Measurements from ENCODE around the gene UCN3. TPM values are rescaled to one million over a fixed set of nuclear protein-coding genes. Genes with fewer than 3 reads are reported as not detected.

Gene UCN3
- total and polyA plus RNA-seq, 2 of the 4 experiments (the other 2 are of a cell fraction) = not detected

DNA sequence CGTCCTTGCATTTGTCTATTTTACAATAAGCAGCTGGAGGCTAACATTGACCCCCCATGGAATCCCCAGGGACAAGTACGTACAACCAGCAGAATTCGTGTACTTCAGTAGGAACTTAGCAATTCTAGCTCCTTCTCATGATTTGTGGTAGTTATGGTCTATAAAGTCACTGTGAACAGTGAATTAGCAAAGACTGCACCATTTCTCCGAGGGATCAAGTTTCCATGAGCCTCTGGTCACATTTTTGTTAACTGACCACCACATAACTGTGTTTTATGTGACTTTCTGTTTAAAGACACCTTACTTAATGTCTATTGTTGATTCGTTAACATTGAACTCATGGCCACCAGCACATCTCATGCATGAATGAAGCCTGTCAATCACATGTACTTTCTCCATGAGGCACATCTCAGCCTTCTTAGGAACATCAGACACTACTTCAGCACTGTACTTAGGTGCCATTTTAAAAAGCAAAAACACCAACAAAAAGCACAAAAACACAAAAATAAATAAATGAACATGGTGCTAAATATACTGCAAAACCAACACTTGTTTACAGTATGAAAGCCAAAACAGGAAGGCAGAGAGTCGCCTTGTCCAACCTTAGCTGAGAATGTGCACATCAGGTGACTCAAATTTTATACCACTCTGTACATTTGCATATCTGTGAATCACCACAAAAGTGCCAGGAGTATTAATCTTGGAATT lies 9.0 kb upstream of the UCN3 start:
- dilution Hi-C loops (cut with HindIII; ENCODE audit: low sequenced_read_pairs, unreplicated experiment) (no loop called here), in situ Hi-C loops (cut with MboI; ENCODE audit: low sequenced_read_pairs) (no loop called here), intact Hi-C loops (cut with micrococcal nuclease) (no loop called here)
- no peak overlapping the region for H2AFZ ChIP-seq (replicated peaks; ENCODE audit: low read length, poor library complexity)
- H3K14ac ChIP-seq (replicated peaks; ENCODE audit: low read depth, low read length) = no peak overlapping the region
- no peaks in the 10 kb centered on the region for H3K9me1 ChIP-seq (ENCODE audit: insufficient read depth, low read length)
- no peak for ATAC-seq (ENCODE audit: low read depth)
- H2BK20ac ChIP-seq (ENCODE audit: low read depth, low read length) = no peak overlapping the region
- no peak overlapping the region for H2BK120ac ChIP-seq (ENCODE audit: low read depth, low read length)
- ChIA-PET CTCF (interaction anchor here (0.6 kb wide), 1 partner anchor 314 kb away, joined by 3 read pairs; no protein-coding TSS in a partner anchor), POLR2A (ENCODE audit: unreplicated experiment) (no interaction called here)
- no TSS peak for BruUV-seq (replicated peaks)
- H3K9me3 ChIP-seq (ENCODE audit: control insufficient read depth, insufficient read depth, low read length) = no peaks in the 10 kb centered on the region
- H3K56ac ChIP-seq (ENCODE audit: extremely low read depth, insufficient read depth, low read length) = no peak overlapping the region
- peaks cover 6% of the 10 kb centered on the region for H3K27me3 ChIP-seq (ENCODE audit: control insufficient read depth, insufficient read depth, low read length)
- no peak overlapping the region for H3K18ac ChIP-seq (ENCODE audit: low read depth, low read length)
- no peaks in the 10 kb centered on the region for H3K36me3 ChIP-seq (ENCODE audit: control insufficient read depth, insufficient read depth, low read length)
- no peak overlapping the region for H2AK5ac ChIP-seq (ENCODE audit: low read depth, low read length)
- no peak overlapping the region for H4K5ac ChIP-seq (ENCODE audit: low read depth, low read length)
- no peak overlapping the region for H4K8ac ChIP-seq (ENCODE audit: low read depth in 2 of 2, low read length in 2 of 2)
- no peak overlapping the region for H3K4ac ChIP-seq (ENCODE audit: low read depth, low read length)
- no peak overlapping the region for H4K91ac ChIP-seq (ENCODE audit: insufficient read depth, low read depth, low read length)
- no peak overlapping the region for H3K9ac ChIP-seq (ENCODE audit: low read depth, low read length)
- no peak overlapping the region for H2BK5ac ChIP-seq (ENCODE audit: low read depth, low read length, poor library complexity, severe bottlenecking)
- H3K4me1 ChIP-seq (ENCODE audit: control insufficient read depth, insufficient read depth, low read length) = no peaks in the 10 kb centered on the region
- H3K23ac ChIP-seq (ENCODE audit: low read depth, low read length) = no peak overlapping the region
- no peak overlapping the region for H2AK9ac ChIP-seq (replicated peaks; ENCODE audit: low read depth, low read length, poor library complexity)
- no peak overlapping the region for H3K4me3 ChIP-seq (ENCODE audit: insufficient read depth, low read depth, low read length)
- no peak for TF ChIP-seq RFX5 (IDR thresholded peaks at IDR 0.05; ENCODE audit: low read depth, low read length)
- no peak for TF ChIP-seq POLR2A (IDR thresholded peaks at IDR 0.05; ENCODE audit: low read depth, low read length)
- no peak for TF ChIP-seq BHLHE40 (IDR thresholded peaks at IDR 0.05; ENCODE audit: low read depth, low read length)
- TF ChIP-seq FOS (IDR thresholded peaks at IDR 0.05; ENCODE audit: low read depth, low read length) = no peak
- no peak for TF ChIP-seq SMC3 (IDR thresholded peaks at IDR 0.05; ENCODE audit: low read depth, low read length)
- TF ChIP-seq, protein P1, sequence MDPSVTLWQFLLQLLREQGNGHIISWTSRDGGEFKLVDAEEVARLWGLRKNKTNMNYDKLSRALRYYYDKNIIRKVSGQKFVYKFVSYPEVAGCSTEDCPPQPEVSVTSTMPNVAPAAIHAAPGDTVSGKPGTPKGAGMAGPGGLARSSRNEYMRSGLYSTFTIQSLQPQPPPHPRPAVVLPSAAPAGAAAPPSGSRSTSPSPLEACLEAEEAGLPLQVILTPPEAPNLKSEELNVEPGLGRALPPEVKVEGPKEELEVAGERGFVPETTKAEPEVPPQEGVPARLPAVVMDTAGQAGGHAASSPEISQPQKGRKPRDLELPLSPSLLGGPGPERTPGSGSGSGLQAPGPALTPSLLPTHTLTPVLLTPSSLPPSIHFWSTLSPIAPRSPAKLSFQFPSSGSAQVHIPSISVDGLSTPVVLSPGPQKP (IDR thresholded peaks at IDR 0.05; ENCODE audit: borderline replicate concordance, low read depth, low read length) = no peak
- no peak for TF ChIP-seq CEBPB (IDR thresholded peaks at IDR 0.05; ENCODE audit: low read depth, low read length)
- TF ChIP-seq, protein P2, sequence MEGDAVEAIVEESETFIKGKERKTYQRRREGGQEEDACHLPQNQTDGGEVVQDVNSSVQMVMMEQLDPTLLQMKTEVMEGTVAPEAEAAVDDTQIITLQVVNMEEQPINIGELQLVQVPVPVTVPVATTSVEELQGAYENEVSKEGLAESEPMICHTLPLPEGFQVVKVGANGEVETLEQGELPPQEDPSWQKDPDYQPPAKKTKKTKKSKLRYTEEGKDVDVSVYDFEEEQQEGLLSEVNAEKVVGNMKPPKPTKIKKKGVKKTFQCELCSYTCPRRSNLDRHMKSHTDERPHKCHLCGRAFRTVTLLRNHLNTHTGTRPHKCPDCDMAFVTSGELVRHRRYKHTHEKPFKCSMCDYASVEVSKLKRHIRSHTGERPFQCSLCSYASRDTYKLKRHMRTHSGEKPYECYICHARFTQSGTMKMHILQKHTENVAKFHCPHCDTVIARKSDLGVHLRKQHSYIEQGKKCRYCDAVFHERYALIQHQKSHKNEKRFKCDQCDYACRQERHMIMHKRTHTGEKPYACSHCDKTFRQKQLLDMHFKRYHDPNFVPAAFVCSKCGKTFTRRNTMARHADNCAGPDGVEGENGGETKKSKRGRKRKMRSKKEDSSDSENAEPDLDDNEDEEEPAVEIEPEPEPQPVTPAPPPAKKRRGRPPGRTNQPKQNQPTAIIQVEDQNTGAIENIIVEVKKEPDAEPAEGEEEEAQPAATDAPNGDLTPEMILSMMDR (conservative IDR thresholded peaks at IDR 0.05; ENCODE audit: low read depth, low read length) = no peak
- TF ChIP-seq MAZ (IDR thresholded peaks at IDR 0.05; ENCODE audit: borderline replicate concordance, low read depth, low read length) = no peak
- TF ChIP-seq RAD21 (IDR thresholded peaks at IDR 0.05; ENCODE audit: low read length) = no peak
- no peak for TF ChIP-seq MAFK (IDR thresholded peaks at IDR 0.05; ENCODE audit: low read depth, low read length)
- no peak for TF ChIP-seq RCOR1 (IDR thresholded peaks at IDR 0.05; ENCODE audit: insufficient replicate concordance, low read length)
- TF ChIP-seq NFE2L2 (IDR thresholded peaks at IDR 0.05; ENCODE audit: low read depth, low read length) = no peak
- TF ChIP-seq, protein P3, sequence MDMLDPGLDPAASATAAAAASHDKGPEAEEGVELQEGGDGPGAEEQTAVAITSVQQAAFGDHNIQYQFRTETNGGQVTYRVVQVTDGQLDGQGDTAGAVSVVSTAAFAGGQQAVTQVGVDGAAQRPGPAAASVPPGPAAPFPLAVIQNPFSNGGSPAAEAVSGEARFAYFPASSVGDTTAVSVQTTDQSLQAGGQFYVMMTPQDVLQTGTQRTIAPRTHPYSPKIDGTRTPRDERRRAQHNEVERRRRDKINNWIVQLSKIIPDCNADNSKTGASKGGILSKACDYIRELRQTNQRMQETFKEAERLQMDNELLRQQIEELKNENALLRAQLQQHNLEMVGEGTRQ (IDR thresholded peaks at IDR 0.05; ENCODE audit: low read depth, low read length) = no peak
- TF ChIP-seq MXI1 (IDR thresholded peaks at IDR 0.05; ENCODE audit: borderline replicate concordance, low read depth, low read length) = no peak
- TF ChIP-seq CHD1 (IDR thresholded peaks at IDR 0.05; ENCODE audit: low read depth, low read length) = no peak
- 42% methylated on average over 2 of the region's 6 CpGs; no CpG with 5 or more reads in 1 of the 2 experiments for WGBS, 2 experiments (ENCODE audit: extremely low coverage in 2 of 2, insufficient read length in 1 of 2)
- H3K27ac ChIP-seq (ENCODE audit: insufficient read depth, low read length) = no peak overlapping the region
- H4K20me1 ChIP-seq (ENCODE audit: insufficient read depth, low read length) = no peaks in the 10 kb centered on the region
- no peaks in the 10 kb centered on the region for H3K79me1 ChIP-seq (ENCODE audit: low read depth in 1 of 2, low read length in 2 of 2)
- no peak overlapping the region for H2BK15ac ChIP-seq (ENCODE audit: low read depth, low read length)
- no peak overlapping the region for H3K4me2 ChIP-seq (ENCODE audit: low read depth, low read length)
- DNase-seq = no peak
